GM12878 (cell line): Measurements from ENCODE around the gene CREB3L1. TPM values are rescaled to one million over a fixed set of nuclear protein-coding genes. Genes with fewer than 3 reads are reported as not detected.

Source experiments
- CHD1 ChIP-seq: IDR thresholded peaks from 2 replicates; pipeline ENCODE4 v1.6.1; 2012; ENCODE audit warnings: low read depth, low read length, improper control_type of control experiment
- NKRF ChIP-seq: fragments of 450-650 bp; conservative IDR thresholded peaks from 2 replicates; pipeline ENCODE4 v1.6.1; 2017; ENCODE audit warnings: mild to moderate bottlenecking, moderate library complexity
- REST ChIP-seq: IDR thresholded peaks from 2 replicates; pipeline ENCODE4 v1.6.1; 2012; ENCODE audit warnings: mild to moderate bottlenecking, low read depth, low read length
- SIN3A ChIP-seq: IDR thresholded peaks from 2 replicates; pipeline ENCODE4 v1.6.1; 2012; ENCODE audit warnings: low read depth, low read length, improper control_type of control experiment
- polyA plus RNA-seq, 11 experiments: library from polyadenylated mRNA; depleted of rRNA in 4 of 11; unstranded in 6 of 11; stranded (reverse) in 5 of 11; fragments of >200 nt; fragmentation: Nextera tagmentation in 4 of 11; fragmentation: Illumina TruSeq in 1 of 11; extraction: Ambion mirVana in 4 of 11; extraction: Trizol in 1 of 11; gene quantifications; 1 replicate in 1 of 11; 2 replicates in 10 of 11; pipeline versions ENCODE4 v1.2.1 to v1.2.3, GENCODE V29; 2011 to 2016; ENCODE audit warnings: inconsistent platforms in 2 of 11, missing spikeins in 2 of 11, low read depth in 1 of 11
- total RNA-seq, 4 experiments: library from RNA; depleted of rRNA in 3 of 4; stranded (reverse); fragments of >200 nt in 3 of 4; fragmentation: Illumina TruSeq in 1 of 4; extraction: Trizol in 1 of 4; gene quantifications; 2 replicates each; pipeline versions ENCODE4 v1.2.1 to v1.2.3, GENCODE V29; 2013 to 2021

The CREB3L1 gene
- total and polyA plus RNA-seq, 10 of the 15 experiments (the other 5 are each of a cell fraction or from before 2014, with no cell fraction given) = 0.03 to 1.4 (median 0.22) TPM

GRCh38 chr11:46361283-46362155 is 84.1 kb downstream of the CREB3L1 start (continued):
- no peak for TF ChIP-seq NKRF
- TF ChIP-seq CHD1 = no peak
- peak; percentile 32; the same call in 1 of the 2 replicates for TF ChIP-seq SIN3A
- TF ChIP-seq REST = no peak
- TF ChIP-seq, all 136 proteins: peak for 38
